ENCODE results near the gene SLC34A3. TPM values are rescaled to one million over a fixed set of nuclear protein-coding genes. Genes with fewer than 3 reads are reported as not detected.

Gene SLC34A3
- total RNA-seq, 1 donor, result 0.39 TPM

Other genes with a start within 250 kb of the SLC34A3 start
- gene LCNL1, start 247.9 kb upstream of the SLC34A3 start, total RNA-seq, result not detected in 2 replicates
- gene PAXX, start 238.5 kb upstream of the SLC34A3 start, total RNA-seq, result 11.0 and 16.8 TPM in 2 replicates
- 328 and 397 TPM in 2 replicates for gene CLIC3, start 234.3 kb upstream of the SLC34A3 start, total RNA-seq
- gene ABCA2, start 202.7 kb upstream of the SLC34A3 start, total RNA-seq, result 11.6 and 15.3 TPM in 2 replicates
- not detected in 2 replicates for gene FUT7, start 198.8 kb upstream of the SLC34A3 start, total RNA-seq
- under 0.01 and 0.22 TPM in 2 replicates for gene NPDC1, start 184.7 kb upstream of the SLC34A3 start, total RNA-seq
- gene ENTPD2, start 176.8 kb upstream of the SLC34A3 start, total RNA-seq, result 0.11 TPM in 1 of 2 replicates, not detected in the other
- 2.4 and 5.4 TPM in 2 replicates for gene SAPCD2, start 160.3 kb upstream of the SLC34A3 start, total RNA-seq
- gene UAP1L1, start 153.4 kb upstream of the SLC34A3 start, total RNA-seq, result 12.6 and 15.5 TPM in 2 replicates
- gene MAN1B1, start 143.9 kb upstream of the SLC34A3 start, total RNA-seq, result 70.3 and 93.4 TPM in 2 replicates
- 52.1 and 108 TPM in 2 replicates for gene DPP7, start 116.2 kb upstream of the SLC34A3 start, total RNA-seq
- gene GRIN1, start 91.7 kb upstream of the SLC34A3 start, total RNA-seq, result under 0.01 TPM in 1 of 2 replicates, not detected in the other
- gene LRRC26, start 60.9 kb upstream of the SLC34A3 start, total RNA-seq, result not detected in 2 replicates
- gene TMEM210, start 58.8 kb upstream of the SLC34A3 start, total RNA-seq, result not detected in 2 replicates
- gene ANAPC2, start 42.3 kb upstream of the SLC34A3 start, total RNA-seq, result 28.3 and 48.3 TPM in 2 replicates
- gene SSNA1, start 42.2 kb upstream of the SLC34A3 start, total RNA-seq, result 72.2 and 73.2 TPM in 2 replicates
- gene TPRN, start 30.2 kb upstream of the SLC34A3 start, total RNA-seq, result 8.4 and 12.2 TPM in 2 replicates
- gene TMEM203, start 25.3 kb upstream of the SLC34A3 start, total RNA-seq, result 34.5 and 35.0 TPM in 2 replicates
- gene NDOR1, start 25.2 kb upstream of the SLC34A3 start, total RNA-seq, result 7.3 and 7.9 TPM in 2 replicates
- gene RNF208, start 8.7 kb upstream of the SLC34A3 start, total RNA-seq, result under 0.01 TPM in 1 of 2 replicates, not detected in the other
- 0.39 and 1.1 TPM in 2 replicates for gene CYSRT1, start 5.7 kb upstream of the SLC34A3 start, total RNA-seq
- gene RNF224, start 3.4 kb upstream of the SLC34A3 start, total RNA-seq, result 0.76 and 2.0 TPM in 2 replicates
- gene TUBB4B, start 10.4 kb downstream of the SLC34A3 start, total RNA-seq, result 76.2 and 226 TPM in 2 replicates
- not detected in 2 replicates for gene STPG3, start 20.4 kb downstream of the SLC34A3 start, total RNA-seq
- gene NELFB, start 24.4 kb downstream of the SLC34A3 start, total RNA-seq, result 50.3 and 57.0 TPM in 2 replicates
- gene TOR4A, start 46.8 kb downstream of the SLC34A3 start, total RNA-seq, result 18.1 and 25.5 TPM in 2 replicates
- gene NRARP, start 71.4 kb downstream of the SLC34A3 start, total RNA-seq, result not detected in 2 replicates
- 3.6 and 10.6 TPM in 2 replicates for gene EXD3, start 192.3 kb downstream of the SLC34A3 start, total RNA-seq
- 0.39 and 0.43 TPM in 2 replicates for gene NOXA1, start 192.5 kb downstream of the SLC34A3 start, total RNA-seq
- not detected in 2 replicates for gene ENTPD8, start 210.5 kb downstream of the SLC34A3 start, total RNA-seq
- gene NSMF, start 228.4 kb downstream of the SLC34A3 start, total RNA-seq, result 30.2 and 43.8 TPM in 2 replicates